ENCODE data around the gene SORCS2. TPM values are rescaled to one million over a fixed set of nuclear protein-coding genes. Genes with fewer than 3 reads are reported as not detected.

SORCS2 gene
- total RNA-seq, 1 donor from 2014 or later: 13.8 TPM

GRCh38 chr4:7787681-7788141, 595.4 kb downstream of the SORCS2 start:
- peaks cover 93% of the 10 kb centered on the region for H3K79me2 ChIP-seq (ENCODE audit: insufficient read depth, low read length)

DNA sequence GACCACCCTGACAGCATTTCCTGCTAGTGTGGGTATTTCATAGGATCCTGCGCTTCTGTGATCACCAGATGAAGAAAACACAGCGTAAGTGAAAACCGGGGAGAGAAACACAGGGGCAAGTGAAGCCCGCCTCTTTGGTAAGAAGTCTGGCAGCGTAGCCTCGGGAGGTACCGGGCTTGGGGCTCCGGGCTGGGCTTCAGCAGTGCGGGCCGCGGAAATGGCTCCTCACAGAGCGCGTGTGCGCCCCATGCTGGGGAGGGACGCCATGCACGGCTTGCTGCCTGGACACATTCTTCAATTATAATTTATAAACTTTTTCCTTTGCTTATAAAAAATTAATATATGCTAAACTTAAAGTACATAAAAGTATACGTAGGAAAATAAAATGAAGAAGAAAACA, 595.9 kb downstream of the SORCS2 start:
- DNase-seq (ENCODE audit: low read depth) (no peak), FAIRE-seq (no peak)
- H3K4me2 ChIP-seq (ENCODE audit: low read length): no peak overlapping the region
- Mint-ChIP-seq H3K27ac (ENCODE audit: unreplicated experiment) (no peak overlapping the region), H3K36me3 (ENCODE audit: low read depth, unreplicated experiment) (peaks cover 28% of the 10 kb centered on the region), H3K9me3 (ENCODE audit: unreplicated experiment) (no peaks in the 10 kb centered on the region), H3K4me1 (ENCODE audit: low read depth, unreplicated experiment) (no peaks in the 10 kb centered on the region), H3K4me3 (ENCODE audit: unreplicated experiment) (no peak overlapping the region), H3K27me3 (ENCODE audit: low read depth, unreplicated experiment) (no peaks in the 10 kb centered on the region)
- no peak overlapping the region for H3K9ac ChIP-seq (ENCODE audit: low read length)
- no peaks in the 10 kb centered on the region for H3K27me3 ChIP-seq (ENCODE audit: insufficient read depth, low read length)
- peaks cover 69% of the 10 kb centered on the region for H3K36me3 ChIP-seq (ENCODE audit: insufficient read depth, low read length)
- TF ChIP-seq, protein P1, sequence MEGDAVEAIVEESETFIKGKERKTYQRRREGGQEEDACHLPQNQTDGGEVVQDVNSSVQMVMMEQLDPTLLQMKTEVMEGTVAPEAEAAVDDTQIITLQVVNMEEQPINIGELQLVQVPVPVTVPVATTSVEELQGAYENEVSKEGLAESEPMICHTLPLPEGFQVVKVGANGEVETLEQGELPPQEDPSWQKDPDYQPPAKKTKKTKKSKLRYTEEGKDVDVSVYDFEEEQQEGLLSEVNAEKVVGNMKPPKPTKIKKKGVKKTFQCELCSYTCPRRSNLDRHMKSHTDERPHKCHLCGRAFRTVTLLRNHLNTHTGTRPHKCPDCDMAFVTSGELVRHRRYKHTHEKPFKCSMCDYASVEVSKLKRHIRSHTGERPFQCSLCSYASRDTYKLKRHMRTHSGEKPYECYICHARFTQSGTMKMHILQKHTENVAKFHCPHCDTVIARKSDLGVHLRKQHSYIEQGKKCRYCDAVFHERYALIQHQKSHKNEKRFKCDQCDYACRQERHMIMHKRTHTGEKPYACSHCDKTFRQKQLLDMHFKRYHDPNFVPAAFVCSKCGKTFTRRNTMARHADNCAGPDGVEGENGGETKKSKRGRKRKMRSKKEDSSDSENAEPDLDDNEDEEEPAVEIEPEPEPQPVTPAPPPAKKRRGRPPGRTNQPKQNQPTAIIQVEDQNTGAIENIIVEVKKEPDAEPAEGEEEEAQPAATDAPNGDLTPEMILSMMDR (IDR thresholded peaks at IDR 0.05; ENCODE audit: insufficient read depth, low read depth, low read length): no peak
- no peak for TF ChIP-seq EZH2 (IDR thresholded peaks at IDR 0.05; ENCODE audit: insufficient read depth, low read length)
- no peaks in the 10 kb centered on the region for H3K9me3 ChIP-seq (ENCODE audit: insufficient read depth, low read depth, low read length)
- H3K4me1 ChIP-seq (ENCODE audit: insufficient read depth, low read length): peaks cover 6% of the 10 kb centered on the region
- H3K79me2 ChIP-seq (ENCODE audit: insufficient read depth, low read length): peaks cover 95% of the 10 kb centered on the region
- no peak overlapping the region for H3K4me3 ChIP-seq (ENCODE audit: insufficient read depth, low read depth, low read length)
- peaks cover 88% of the 10 kb centered on the region for H4K20me1 ChIP-seq (ENCODE audit: insufficient read depth, low read length)
- no peak overlapping the region for H2AFZ ChIP-seq (ENCODE audit: low read depth, low read length)
- no peak overlapping the region for H3K27ac ChIP-seq (ENCODE audit: low read depth, low read length)

More at GRCh38 chr4:7787681-7788141, 595.4 kb downstream of the SORCS2 start:
- peaks cover 28% of the 10 kb centered on the region for H3K36me3 Mint-ChIP-seq (ENCODE audit: low read depth, unreplicated experiment)
- DNase-seq (ENCODE audit: low read depth) (no peak), FAIRE-seq (no peak)
- no peak overlapping the region for H3K27ac Mint-ChIP-seq (ENCODE audit: unreplicated experiment)
- no peaks in the 10 kb centered on the region for H3K27me3 Mint-ChIP-seq (ENCODE audit: low read depth, unreplicated experiment)
- Histone ChIP-seq H3K4me3 (ENCODE audit: insufficient read depth, low read depth, low read length) (no peak overlapping the region), H3K27me3 (ENCODE audit: insufficient read depth, low read length) (no peaks in the 10 kb centered on the region), H3K27ac (ENCODE audit: low read depth, low read length) (no peak overlapping the region), H2AFZ (ENCODE audit: low read depth, low read length) (no peak overlapping the region), H3K36me3 (ENCODE audit: insufficient read depth, low read length) (peaks cover 66% of the 10 kb centered on the region), H3K9ac (ENCODE audit: low read length) (no peak overlapping the region), H3K4me2 (ENCODE audit: low read length) (no peak overlapping the region), H4K20me1 (ENCODE audit: insufficient read depth, low read length) (peaks cover 86% of the 10 kb centered on the region), H3K4me1 (ENCODE audit: insufficient read depth, low read length) (peaks cover 6% of the 10 kb centered on the region), H3K9me3 (ENCODE audit: insufficient read depth, low read depth, low read length) (no peaks in the 10 kb centered on the region)
- H3K9me3 Mint-ChIP-seq (ENCODE audit: unreplicated experiment): no peaks in the 10 kb centered on the region
- no peak overlapping the region for H3K4me3 Mint-ChIP-seq (ENCODE audit: unreplicated experiment)
- TF ChIP-seq, protein P1 (IDR thresholded peaks at IDR 0.05; ENCODE audit: insufficient read depth, low read depth, low read length): no peak
- TF ChIP-seq EZH2 (IDR thresholded peaks at IDR 0.05; ENCODE audit: insufficient read depth, low read length): no peak
- H3K4me1 Mint-ChIP-seq (ENCODE audit: low read depth, unreplicated experiment): no peaks in the 10 kb centered on the region

DNA sequence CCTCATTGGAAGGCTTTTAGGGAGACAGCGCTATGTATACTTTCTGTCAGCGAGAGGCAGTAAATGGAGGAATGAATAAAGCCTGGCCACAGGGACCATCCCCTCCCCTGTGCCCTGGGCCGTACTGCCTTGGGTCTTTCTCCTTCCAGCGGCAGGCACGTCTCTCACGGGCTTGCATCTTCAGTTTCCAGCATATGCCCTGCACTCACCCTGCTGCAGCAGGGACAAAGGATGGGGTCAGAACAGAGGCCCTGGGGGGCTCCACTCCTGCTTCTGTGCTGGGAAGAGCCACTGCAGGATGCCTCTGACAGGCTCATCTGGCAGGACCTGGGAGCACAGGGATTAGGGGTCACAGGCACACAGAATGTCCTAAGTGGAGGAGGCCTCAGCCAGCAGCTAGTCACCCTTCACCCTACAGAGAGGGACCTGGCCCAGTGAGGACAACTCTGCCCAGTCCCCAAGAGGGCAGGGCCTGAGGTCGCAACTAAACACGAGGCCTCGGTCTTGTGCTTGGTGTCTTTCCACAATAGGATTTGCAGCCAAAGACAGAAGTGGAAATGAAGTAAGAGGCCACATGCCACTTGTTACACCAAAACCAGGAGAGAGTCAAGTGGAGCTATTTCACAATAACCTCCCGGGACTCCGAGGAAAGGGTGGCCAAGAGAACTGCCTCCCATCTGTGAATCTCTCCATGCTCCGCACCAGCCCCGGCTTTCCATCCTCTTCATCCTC, 596.5 kb downstream of the SORCS2 start:
- no peak overlapping the region for H2AFZ ChIP-seq (ENCODE audit: low read depth, low read length)
- no peaks in the 10 kb centered on the region for H3K9me3 ChIP-seq (ENCODE audit: insufficient read depth, low read depth, low read length)
- Mint-ChIP-seq H3K4me1 (ENCODE audit: low read depth, unreplicated experiment) (no peaks in the 10 kb centered on the region), H3K9me3 (ENCODE audit: unreplicated experiment) (no peaks in the 10 kb centered on the region), H3K27me3 (ENCODE audit: low read depth, unreplicated experiment) (no peaks in the 10 kb centered on the region), H3K4me3 (ENCODE audit: unreplicated experiment) (no peak overlapping the region), H3K36me3 (ENCODE audit: low read depth, unreplicated experiment) (peaks cover 29% of the 10 kb centered on the region), H3K27ac (ENCODE audit: unreplicated experiment) (no peak overlapping the region)
- no peak for TF ChIP-seq EZH2 (IDR thresholded peaks at IDR 0.05; ENCODE audit: insufficient read depth, low read length)
- TF ChIP-seq, protein P1 (IDR thresholded peaks at IDR 0.05; ENCODE audit: insufficient read depth, low read depth, low read length): no peak
- H3K4me2 ChIP-seq (ENCODE audit: low read length): no peak overlapping the region
- no peak overlapping the region for H3K9ac ChIP-seq (ENCODE audit: low read length)
- H3K79me2 ChIP-seq (ENCODE audit: insufficient read depth, low read length): peaks cover 96% of the 10 kb centered on the region
- H3K27ac ChIP-seq (ENCODE audit: low read depth, low read length): no peak overlapping the region
- no peaks in the 10 kb centered on the region for H3K27me3 ChIP-seq (ENCODE audit: insufficient read depth, low read length)
- no peak overlapping the region for H3K4me3 ChIP-seq (ENCODE audit: insufficient read depth, low read depth, low read length)
- H4K20me1 ChIP-seq (ENCODE audit: insufficient read depth, low read length): peaks cover 89% of the 10 kb centered on the region
- H3K36me3 ChIP-seq (ENCODE audit: insufficient read depth, low read length): peaks cover 69% of the 10 kb centered on the region
- DNase-seq (ENCODE audit: low read depth) (no peak), FAIRE-seq (no peak)
- peaks cover 6% of the 10 kb centered on the region for H3K4me1 ChIP-seq (ENCODE audit: insufficient read depth, low read length)

Measured in astrocyte (in vitro differentiated cells and primary cell).